K562 (cell line): ENCODE measurements around the gene DCN. TPM values are rescaled to one million over a fixed set of nuclear protein-coding genes. Genes with fewer than 3 reads are reported as not detected.

Source experiments
- ATAC-seq: fragments of 200-7000 bp; cut with Tn5 transposase; 3 replicates; pipeline ENCODE4 v1.9.1; 2020; ENCODE audit warnings: moderate library complexity
- BruUV-seq: library from RNA; stranded (reverse); fragments of 400-500 nt; replicated peaks from 2 replicates; lab custom pipeline; 2021; lab: Mats Ljungman, UMichigan
- CTCF ChIA-PET: fragments of 300-600 bp; formaldehyde crosslinking; extraction: SDS; loops from one replicate; lab custom pipeline; 2021; ENCODE audit warnings: low intra/inter-chr PET ratio; lab: Yijun Ruan, JAX
- POLR2A ChIA-PET: fragments of 300-600, 350-650 bp; sonication (Branson Sonifier 250); formaldehyde crosslinking; extraction: SDS; loops from one replicate; lab custom pipeline; 2021; ENCODE audit warnings: antibody characterized with exemption, inconsistent platforms; lab: Yijun Ruan, JAX
- DNase-seq, 4 experiments: peaks; one replicate each; pipeline versions ENCODE4 v3.0.0 to v3.0.0-alpha.2; 2011 to 2018; ENCODE audit warnings: low spot score in 3 of 4, mixed read lengths in 3 of 4; ENCODE audit errors: extremely low read depth in 1 of 4
- FAIRE-seq: peaks from 2 replicates; lab custom pipeline; 2011; peaks lifted over from hg19 to GRCh38; lab: Jason Lieb, UNC
- H2AFZ ChIP-seq: 2 replicates; pipeline ENCODE4 v1.6.0; 2011; ENCODE audit warnings: low read depth, low read length, control low read depth, inconsistent platforms
- H3K27ac ChIP-seq: fragments of 200-600 bp; 3 replicates; pipeline ENCODE4 v1.8.0; 2011; ENCODE audit warnings: low read depth, mild to moderate bottlenecking, control low read depth, inconsistent platforms, low read length, moderate library complexity, mixed read lengths; ENCODE audit errors: extremely low read depth
- H3K27me3 ChIP-seq, 2 experiments: fragments of 300-600 bp in 1 of 2; 2 replicates in 1 of 2; 3 replicates in 1 of 2; pipeline versions ENCODE4 v1.6.0 to v1.8.0; 2011; ENCODE audit warnings: inconsistent platforms in 2 of 2, low read length in 2 of 2, mild to moderate bottlenecking in 1 of 2, mixed read lengths in 1 of 2, moderate library complexity in 1 of 2; ENCODE audit not compliant: control insufficient read depth in 2 of 2, insufficient read depth in 2 of 2
- H3K36me3 ChIP-seq: fragments of 300-600 bp; 3 replicates; pipeline ENCODE4 v1.8.0; 2011; ENCODE audit warnings: mild to moderate bottlenecking, low read length, inconsistent platforms; ENCODE audit not compliant: control insufficient read depth, insufficient read depth
- H3K4me1 ChIP-seq, 2 experiments: fragments of 200-600 bp in 1 of 2; replicated peaks in 1 of 2; 2 replicates in 1 of 2; 3 replicates in 1 of 2; pipeline versions ENCODE4 v1.5.1 to v1.8.0; 2011; ENCODE audit warnings: inconsistent platforms in 2 of 2, low read length in 2 of 2, mild to moderate bottlenecking in 1 of 2, mixed read lengths in 1 of 2, moderate library complexity in 1 of 2; ENCODE audit not compliant: control insufficient read depth in 2 of 2, insufficient read depth in 2 of 2
- H3K4me2 ChIP-seq: 2 replicates; pipeline ENCODE4 v1.6.1; 2011; ENCODE audit warnings: low read length, control low read depth, inconsistent platforms, mixed read lengths; ENCODE audit not compliant: insufficient read depth
- H3K4me3 ChIP-seq: fragments of 200-600 bp; sonication (generic), shearing (Covaris generic); 2 replicates; pipeline ENCODE4 v1.5.1; 2016; ENCODE audit warnings: control low read depth, inconsistent platforms
- H3K79me2 ChIP-seq: fragments of 200-600 bp; 3 replicates; pipeline ENCODE4 v1.8.0; 2011; ENCODE audit warnings: low read length, inconsistent platforms; ENCODE audit not compliant: control insufficient read depth, insufficient read depth
- H3K9ac ChIP-seq, 2 experiments: 2 replicates each; pipeline versions ENCODE4 v1.6.0 to v1.6.1; 2011; ENCODE audit warnings: low read depth in 2 of 2, low read length in 2 of 2, control low read depth in 1 of 2, inconsistent platforms in 1 of 2, mild to moderate bottlenecking in 1 of 2, mixed read lengths in 1 of 2; ENCODE audit not compliant: insufficient read depth in 1 of 2
- H3K9me1 ChIP-seq: one replicate; pipeline ENCODE4 v1.6.0; 2011; ENCODE audit warnings: inconsistent platforms, mild to moderate bottlenecking, low read length, moderate library complexity; ENCODE audit not compliant: control insufficient read depth, insufficient read depth
- H3K9me3 ChIP-seq: replicated peaks from 2 replicates; pipeline ENCODE4 v1.5.1; 2011; ENCODE audit warnings: low read depth, low read length, inconsistent platforms; ENCODE audit not compliant: control insufficient read depth, insufficient read depth
- H4K20me1 ChIP-seq: replicated peaks from 2 replicates; pipeline ENCODE4 v1.6.1; 2011; ENCODE audit warnings: low read length, inconsistent platforms, mixed read lengths; ENCODE audit not compliant: control insufficient read depth, insufficient read depth
- CREB1 ChIP-seq, 2 experiments: sonication (generic) in 1 of 2; formaldehyde crosslinking in 1 of 2; IDR thresholded peaks; 2 replicates each; pipeline versions ENCODE4 v1.6.1 to v1.8.0; 2012 to 2022; ENCODE audit warnings: inconsistent platforms in 1 of 2, mild to moderate bottlenecking in 1 of 2, missing genetic modification reagents in 1 of 2, moderate library complexity in 1 of 2
- PHTF2 ChIP-seq: fragments of 250-450 bp; sonication (Bioruptor Pico); IDR thresholded peaks from 2 replicates; pipeline ENCODE4 v1.5.0; 2021; ENCODE audit warnings: mild to moderate bottlenecking
- ZNF280B ChIP-seq: fragments of 250-450 bp; sonication (Bioruptor Pico); IDR thresholded peaks from 2 replicates; pipeline ENCODE4 v1.5.1; 2021; ENCODE audit warnings: mild to moderate bottlenecking
- ZNF511 ChIP-seq: sonication (generic); formaldehyde crosslinking; IDR thresholded peaks from 2 replicates; pipeline ENCODE4 v1.8.0; 2022; ENCODE audit warnings: mild to moderate bottlenecking, missing genetic modification reagents
- ZNF766 ChIP-seq: fragments of 200-800 bp; sonication (Bioruptor generic); conservative IDR thresholded peaks from 2 replicates; pipeline ENCODE4 v1.6.1; 2016; ENCODE audit warnings: missing genetic modification characterization, missing compliant biosample characterization
- WGBS: fragments of 100-300 bp; shearing (Covaris generic); methylation state at CpG from one replicate; pipeline ENCODE4 v1.1.6; 2016; ENCODE audit warnings: low coverage, mixed read lengths; ENCODE audit not compliant: insufficient coverage; ENCODE audit errors: missing lambda C conversion rate; 5-methylcytosine and 5-hydroxymethylcytosine counted together
- in situ Hi-C: fragments of 300-500 bp; cut with MboI; formaldehyde crosslinking; loops from 4 replicates; pipeline ENCODE4 v1.15.0; 2018; ENCODE audit warnings: inconsistent platforms, mixed read lengths
- intact Hi-C: fragments of 100-400 bp; cut with micrococcal nuclease; formaldehyde crosslinking; loops from 2 replicates; pipeline ENCODE4 v1.14.2; 2022
- polyA plus RNA-seq, 8 experiments: library from polyadenylated mRNA; depleted of rRNA in 4 of 8; stranded (reverse) in 5 of 8; unstranded in 3 of 8; fragments of >200 nt; fragmentation: Nextera tagmentation in 2 of 8; fragmentation: Illumina TruSeq in 1 of 8; extraction: Ambion mirVana in 2 of 8; extraction: Trizol in 1 of 8; gene quantifications; 2 replicates each; pipeline versions ENCODE4 v1.2.1 to v1.2.3, GENCODE V29; 2011 to 2014; ENCODE audit warnings: inconsistent platforms in 1 of 8, missing spikeins in 1 of 8
- total RNA-seq, 7 experiments: library from RNA; depleted of rRNA in 6 of 7; stranded (reverse); fragments of >200 nt in 6 of 7; fragmentation: Illumina TruSeq in 2 of 7; extraction: Trizol in 2 of 7; gene quantifications; 2 replicates each; pipeline versions ENCODE4 v1.2.1 to v1.2.3, GENCODE V29; 2011 to 2021; ENCODE audit warnings: low replicate concordance in 1 of 7
- TF ChIP-seq, protein P1 (sequence below): fragments of 250-450 bp; sonication (Bioruptor Pico); IDR thresholded peaks from 2 replicates; pipeline ENCODE4 v1.4.0; 2020; ENCODE audit warnings: mild to moderate bottlenecking, moderate library complexity
- TF ChIP-seq, protein P2 (sequence below): fragments of 250-450 bp; sonication (Bioruptor Pico); IDR thresholded peaks from 2 replicates; pipeline ENCODE4 v1.4.0; 2020
- TF ChIP-seq, protein P3 (sequence below): sonication (generic); formaldehyde crosslinking; IDR thresholded peaks from 2 replicates; pipeline ENCODE4 v1.8.1; 2023; ENCODE audit warnings: mild to moderate bottlenecking, missing genetic modification reagents

DCN gene
- total and polyA plus RNA-seq, 9 of the 15 experiments (the other 6 are each of a cell fraction or from before 2014, with no cell fraction given), result 0.08 to 2.4 (median 0.31) TPM; not detected in 1

DNA sequence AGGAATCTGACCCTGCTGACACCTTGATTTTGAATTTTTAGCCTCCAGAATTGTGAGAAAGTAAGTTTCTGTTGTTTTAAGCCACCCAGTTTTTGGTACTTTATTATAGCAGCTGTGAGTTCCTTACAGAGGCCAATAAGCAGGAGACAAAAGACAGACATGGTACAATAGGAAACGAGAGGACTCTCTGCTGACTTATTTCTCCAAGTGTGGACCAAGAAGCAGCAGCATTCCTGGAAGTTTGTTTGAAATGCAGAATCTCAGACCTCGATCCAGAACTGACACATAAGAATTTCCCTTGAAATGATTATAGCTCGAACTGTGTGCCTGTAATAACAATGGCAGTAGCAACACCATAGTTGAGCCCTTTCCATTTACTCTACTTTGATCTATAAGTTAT, 39.4 kb downstream of the DCN start:
- Histone ChIP-seq H3K9me3 (no peaks in the 10 kb centered on the region), H3K79me2 (no peaks in the 10 kb centered on the region), H3K4me1 (no peaks in the 10 kb centered on the region), H3K9ac (no peak overlapping the region), H3K4me2 (no peak overlapping the region), H3K27me3 (no peaks in the 10 kb centered on the region), H3K9me1 (no peaks in the 10 kb centered on the region), H3K4me3 (no peak overlapping the region), H3K27ac (no peak overlapping the region), H3K36me3 (no peaks in the 10 kb centered on the region), H2AFZ (no peak overlapping the region), H4K20me1 (no peaks in the 10 kb centered on the region)
- ATAC-seq (no peak), FAIRE-seq (no peak), DNase-seq (no peak)
- POLR2A ChIA-PET, result no interaction called here
- WGBS, result 0% methylated on average over 3 of the region's 3 CpGs
- in situ Hi-C loops (no loop called here), intact Hi-C loops (no loop called here)
- no TSS peak for BruUV-seq
- no peak for TF ChIP-seq ZNF766 (CRISPR knock-in tag)
- no peak for TF ChIP-seq CREB1 (IDR thresholded peaks at IDR 0.05)
- TF ChIP-seq CREB1 (CRISPR knock-in tag; IDR thresholded peaks at IDR 0.05), result no peak
- TF ChIP-seq, protein P1, sequence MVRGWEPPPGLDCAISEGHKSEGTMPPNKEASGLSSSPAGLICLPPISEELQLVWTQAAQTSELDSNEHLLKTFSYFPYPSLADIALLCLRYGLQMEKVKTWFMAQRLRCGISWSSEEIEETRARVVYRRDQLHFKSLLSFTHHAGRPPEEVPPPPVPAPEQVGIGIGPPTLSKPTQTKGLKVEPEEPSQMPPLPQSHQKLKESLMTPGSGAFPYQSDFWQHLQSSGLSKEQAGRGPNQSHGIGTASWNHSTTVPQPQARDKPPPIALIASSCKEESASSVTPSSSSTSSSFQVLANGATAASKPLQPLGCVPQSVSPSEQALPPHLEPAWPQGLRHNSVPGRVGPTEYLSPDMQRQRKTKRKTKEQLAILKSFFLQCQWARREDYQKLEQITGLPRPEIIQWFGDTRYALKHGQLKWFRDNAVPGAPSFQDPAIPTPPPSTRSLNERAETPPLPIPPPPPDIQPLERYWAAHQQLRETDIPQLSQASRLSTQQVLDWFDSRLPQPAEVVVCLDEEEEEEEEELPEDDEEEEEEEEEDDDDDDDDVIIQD (CRISPR knock-in tag), result no peak
- TF ChIP-seq, protein P2, sequence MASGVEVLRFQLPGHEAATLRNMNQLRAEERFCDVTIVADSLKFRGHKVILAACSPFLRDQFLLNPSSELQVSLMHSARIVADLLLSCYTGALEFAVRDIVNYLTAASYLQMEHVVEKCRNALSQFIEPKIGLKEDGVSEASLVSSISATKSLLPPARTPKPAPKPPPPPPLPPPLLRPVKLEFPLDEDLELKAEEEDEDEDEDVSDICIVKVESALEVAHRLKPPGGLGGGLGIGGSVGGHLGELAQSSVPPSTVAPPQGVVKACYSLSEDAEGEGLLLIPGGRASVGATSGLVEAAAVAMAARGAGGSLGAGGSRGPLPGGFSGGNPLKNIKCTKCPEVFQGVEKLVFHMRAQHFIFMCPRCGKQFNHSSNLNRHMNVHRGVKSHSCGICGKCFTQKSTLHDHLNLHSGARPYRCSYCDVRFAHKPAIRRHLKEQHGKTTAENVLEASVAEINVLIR (CRISPR knock-in tag), result no peak
- no peak for TF ChIP-seq ZNF280B (CRISPR knock-in tag)
- TF ChIP-seq, protein P3, sequence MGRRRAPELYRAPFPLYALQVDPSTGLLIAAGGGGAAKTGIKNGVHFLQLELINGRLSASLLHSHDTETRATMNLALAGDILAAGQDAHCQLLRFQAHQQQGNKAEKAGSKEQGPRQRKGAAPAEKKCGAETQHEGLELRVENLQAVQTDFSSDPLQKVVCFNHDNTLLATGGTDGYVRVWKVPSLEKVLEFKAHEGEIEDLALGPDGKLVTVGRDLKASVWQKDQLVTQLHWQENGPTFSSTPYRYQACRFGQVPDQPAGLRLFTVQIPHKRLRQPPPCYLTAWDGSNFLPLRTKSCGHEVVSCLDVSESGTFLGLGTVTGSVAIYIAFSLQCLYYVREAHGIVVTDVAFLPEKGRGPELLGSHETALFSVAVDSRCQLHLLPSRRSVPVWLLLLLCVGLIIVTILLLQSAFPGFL (CRISPR knock-in tag), result no peak
- TF ChIP-seq ZNF511 (CRISPR knock-in tag), result no peak
- TF ChIP-seq PHTF2 (CRISPR knock-in tag), result no peak
- CTCF ChIA-PET, result no interaction called here
